NCI-H2196 (cell line): ENCODE measurements around the gene ADSS1.

Source experiments
- DNase-seq: peaks from one replicate; lab custom pipeline; 2025; ENCODE audit not compliant: unreplicated experiment; lab: John Stamatoyannopoulos, UW

ADSS1 gene

GRCh38 chr14:104687601-104688504, 36.2 kb upstream of the ADSS1 start:
- DNase-seq: peak; percentile 67

GRCh38 chr14:104688505-104689108, 35.4 kb upstream of the ADSS1 start:
- DNase-seq: no peak

DNA sequence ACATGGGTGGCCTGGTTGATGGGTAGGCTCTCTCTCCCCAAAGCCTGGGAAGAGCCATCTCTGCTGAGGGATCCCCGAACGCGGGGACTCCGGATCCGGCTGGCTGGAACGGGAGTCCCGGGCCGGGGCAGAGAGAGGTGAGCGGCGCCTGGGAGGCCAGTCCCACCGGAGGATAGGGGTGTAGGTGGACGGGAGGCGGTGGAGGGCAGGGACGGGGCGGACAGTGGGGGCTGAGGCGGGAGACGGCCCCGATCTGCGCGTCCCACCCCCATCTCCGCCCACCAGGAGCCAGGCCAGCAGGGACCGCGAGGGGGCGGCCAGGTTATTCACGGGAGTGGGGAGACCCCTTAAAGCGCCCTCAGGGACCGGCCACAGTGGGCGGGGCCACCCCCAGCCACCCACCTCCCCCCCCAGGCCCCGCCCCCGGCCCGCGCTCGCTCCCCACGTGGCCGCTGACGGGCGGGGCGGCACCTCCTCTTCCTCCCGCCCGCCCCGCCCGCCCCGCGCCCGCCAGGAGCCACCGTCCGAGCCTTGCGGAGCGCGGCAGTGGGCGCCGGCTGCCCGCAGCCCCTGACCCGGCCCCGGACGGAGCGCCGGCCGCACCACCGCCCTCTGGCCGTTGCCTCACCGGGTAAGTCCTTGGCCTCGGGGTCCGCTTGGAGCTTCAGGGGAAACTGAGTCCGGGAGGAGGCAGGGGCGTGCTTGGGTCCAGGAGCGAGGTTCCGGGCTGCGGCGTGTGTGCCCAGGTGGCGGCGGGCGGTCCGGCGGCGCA, 34.7 kb upstream of the ADSS1 start, which contains the start of gene INF2:
INF2 (plus strand) TSS at position 510 of the 772 bp plus-strand sequence. CDS start 11,748 bp downstream, outside the sequence.
- peak; percentile 42 for DNase-seq

- no peak for DNase-seq
Measured at GRCh38 chr14:104689881-104690711, 33.9 kb upstream of the ADSS1 start.

GRCh38 chr14:104690861-104691455, 33.1 kb upstream of the ADSS1 start:
- DNase-seq: no peak

DNA sequence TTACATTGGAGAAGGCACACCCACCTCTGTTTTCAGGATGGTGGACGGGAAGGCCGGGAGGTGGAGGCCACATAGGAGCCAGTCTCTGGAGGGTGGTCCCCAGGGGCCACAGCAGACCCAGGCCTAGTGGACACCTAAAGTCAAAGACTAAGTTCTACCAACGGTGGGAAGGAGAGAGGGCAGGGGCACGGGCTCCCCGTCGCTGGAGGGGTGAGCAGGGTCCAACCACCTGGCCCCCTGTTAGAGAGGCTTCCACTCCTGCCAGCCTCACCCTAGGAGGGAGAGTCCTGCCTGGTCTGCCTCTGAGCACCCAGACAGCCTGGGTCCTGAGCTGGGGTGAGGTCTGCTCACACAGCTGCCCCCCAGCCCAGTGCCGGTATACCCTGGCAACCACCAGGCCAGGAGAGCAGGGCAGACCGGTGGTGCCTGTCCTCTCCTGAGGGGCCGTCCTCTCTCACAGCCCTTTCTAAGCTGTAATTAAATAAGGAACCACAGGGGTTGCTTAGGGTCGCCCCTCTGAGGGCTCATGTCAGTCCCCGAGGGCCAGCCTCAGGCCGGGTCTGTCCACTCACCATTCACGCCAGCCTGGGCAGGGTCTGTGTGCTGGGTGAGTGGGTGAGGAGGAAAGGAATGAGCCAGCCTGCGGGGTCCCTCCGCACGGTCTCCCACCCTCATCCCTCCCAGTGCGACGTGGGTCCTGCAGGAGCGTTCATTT, 32.3 kb upstream of the ADSS1 start:
- no peak for DNase-seq

- no peak for DNase-seq
Measured at GRCh38 chr14:104692261-104692938, 31.6 kb upstream of the ADSS1 start.

- DNase-seq: no peak
Measured at GRCh38 chr14:104692939-104693315, 31.1 kb upstream of the ADSS1 start.

DNA sequence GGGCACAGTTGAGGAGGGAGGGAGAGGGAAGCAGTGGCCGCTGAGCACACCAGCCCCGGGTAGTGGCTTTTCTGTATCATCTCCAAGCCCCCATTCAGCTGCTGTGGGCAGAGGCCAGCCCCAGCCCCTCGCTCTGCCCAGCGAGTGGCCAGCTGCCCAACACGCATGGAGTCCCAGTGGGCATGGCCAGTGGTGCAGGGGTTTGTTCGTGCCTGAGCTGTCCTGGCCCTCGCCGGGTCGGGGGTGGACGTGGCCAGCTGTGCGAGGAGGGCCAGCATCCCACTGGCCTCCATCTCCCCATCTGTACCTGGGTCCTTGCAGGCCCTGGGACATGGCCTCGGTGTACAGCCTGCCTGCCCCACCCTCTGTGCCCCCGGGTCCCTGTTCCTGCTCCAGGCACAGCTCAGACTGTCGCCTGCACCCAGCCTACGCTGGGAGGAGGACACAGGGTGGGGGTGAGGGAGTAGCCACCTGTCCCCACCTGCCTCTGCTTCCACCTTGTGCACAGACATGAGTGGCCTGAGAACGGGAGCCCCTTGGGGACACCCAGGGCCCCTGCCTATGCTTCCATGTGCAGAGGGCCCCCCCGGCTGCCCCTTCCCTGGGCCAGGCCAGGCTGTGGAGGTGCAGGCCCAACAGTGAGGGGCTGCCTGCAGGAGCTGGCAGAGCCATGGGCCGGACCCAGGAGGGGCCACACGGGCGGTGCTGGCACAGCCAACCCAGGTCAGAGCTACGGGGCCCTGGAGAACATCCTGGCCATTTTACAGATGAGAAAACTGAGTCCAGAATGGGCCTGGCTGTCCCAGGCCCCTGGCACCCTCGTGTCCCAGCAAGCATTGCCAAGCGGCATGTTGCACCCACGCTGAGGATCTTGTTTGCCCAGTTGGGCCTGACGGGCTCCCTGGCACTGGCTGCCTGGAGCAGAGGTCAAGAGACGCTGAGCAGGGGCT, 30.3 kb upstream of the ADSS1 start:
- DNase-seq: no peak

DNA sequence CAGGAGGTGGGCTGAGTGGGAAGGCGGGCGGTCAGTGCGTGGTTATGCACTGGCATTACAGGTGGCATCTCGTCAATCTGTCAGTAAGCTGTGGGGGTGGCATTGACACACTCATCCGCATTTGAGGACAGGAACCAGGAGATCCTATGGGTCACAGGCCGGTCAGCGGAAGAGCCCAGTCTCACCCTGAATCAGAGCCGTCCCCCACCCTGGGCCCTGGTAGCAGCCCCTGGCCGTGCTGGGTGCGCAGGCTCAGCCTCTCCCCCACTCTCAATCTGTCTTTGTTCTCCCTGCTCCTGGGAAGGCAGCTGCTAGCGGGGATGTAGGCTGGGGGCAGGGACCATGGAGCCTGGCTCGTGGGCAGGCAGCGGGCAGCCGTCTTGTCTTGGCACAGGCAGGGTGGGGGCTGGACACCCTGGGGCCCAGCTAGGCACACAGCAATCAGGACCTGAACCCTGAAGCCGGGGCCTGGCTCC, 29.5 kb upstream of the ADSS1 start:
- DNase-seq: no peak

DNA sequence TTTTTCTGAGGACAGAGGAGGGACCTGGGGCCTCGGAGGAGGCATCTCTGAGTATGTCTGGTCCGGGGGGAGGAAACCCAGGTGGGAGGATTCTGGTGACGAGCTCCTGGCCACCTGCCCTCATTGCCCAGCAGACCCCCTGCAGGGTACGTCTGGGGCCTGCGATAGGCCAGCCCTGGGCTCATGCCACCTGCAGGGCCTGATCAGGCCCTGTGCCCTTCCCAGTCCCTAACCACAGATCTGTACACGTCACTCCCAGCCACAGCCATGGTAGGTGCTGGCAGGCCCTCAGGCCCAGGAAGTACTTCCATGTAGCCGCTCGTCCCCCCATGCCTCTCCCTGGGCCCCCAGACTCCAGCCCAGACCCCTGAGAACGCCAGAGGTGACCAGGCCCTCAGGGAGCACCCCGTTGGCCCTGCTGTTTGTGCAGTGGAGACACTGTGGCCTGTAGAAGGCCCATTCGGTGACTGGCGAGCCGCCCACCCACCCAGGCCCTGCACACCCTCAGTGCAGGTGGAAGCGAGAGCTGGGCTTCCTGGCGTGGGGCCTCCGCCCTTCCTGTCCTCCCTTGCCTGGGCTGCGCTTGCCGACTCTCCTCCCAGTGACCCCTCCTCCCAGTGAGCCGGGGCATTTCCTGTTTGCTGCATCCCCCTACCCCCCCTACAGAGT, 28.9 kb upstream of the ADSS1 start:
- peak; percentile 87 for DNase-seq

- no peak for DNase-seq
Measured at GRCh38 chr14:104695660-104696000, 28.4 kb upstream of the ADSS1 start.

DNA sequence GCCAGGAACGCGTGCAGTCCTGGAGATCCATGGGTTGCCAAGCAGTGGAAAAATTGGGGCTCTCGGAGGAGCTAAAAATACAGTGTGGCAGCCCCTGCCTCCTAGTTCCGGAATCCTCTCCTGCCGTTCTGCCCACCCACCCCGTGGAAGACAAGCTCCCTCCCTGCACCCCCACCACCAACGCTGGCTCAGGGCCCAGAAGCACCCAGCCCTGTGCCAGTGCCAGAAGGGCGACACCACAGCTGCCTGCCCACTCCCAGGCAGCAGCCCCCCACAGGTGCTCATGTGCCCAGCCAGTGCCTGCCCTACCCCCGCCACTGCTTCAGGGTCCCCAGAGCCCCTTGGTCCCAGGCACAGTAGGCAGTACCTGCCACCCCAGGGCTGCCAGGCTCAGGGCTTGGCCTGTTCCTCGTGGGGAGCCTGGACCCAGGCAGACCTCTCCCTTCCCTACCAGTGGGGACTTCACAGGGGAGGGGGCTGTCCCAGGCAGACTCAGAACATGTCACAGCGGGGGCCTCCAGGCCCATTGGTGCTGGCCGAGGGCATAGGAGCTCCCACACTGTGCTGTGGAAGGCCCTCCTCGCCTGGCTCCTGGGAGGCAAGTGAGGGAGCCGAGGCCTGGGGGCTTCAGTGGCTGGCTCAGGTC, 27.2 kb upstream of the ADSS1 start:
- DNase-seq: no peak

- DNase-seq: no peak
Measured at GRCh38 chr14:104697317-104697703, 26.7 kb upstream of the ADSS1 start.

DNA sequence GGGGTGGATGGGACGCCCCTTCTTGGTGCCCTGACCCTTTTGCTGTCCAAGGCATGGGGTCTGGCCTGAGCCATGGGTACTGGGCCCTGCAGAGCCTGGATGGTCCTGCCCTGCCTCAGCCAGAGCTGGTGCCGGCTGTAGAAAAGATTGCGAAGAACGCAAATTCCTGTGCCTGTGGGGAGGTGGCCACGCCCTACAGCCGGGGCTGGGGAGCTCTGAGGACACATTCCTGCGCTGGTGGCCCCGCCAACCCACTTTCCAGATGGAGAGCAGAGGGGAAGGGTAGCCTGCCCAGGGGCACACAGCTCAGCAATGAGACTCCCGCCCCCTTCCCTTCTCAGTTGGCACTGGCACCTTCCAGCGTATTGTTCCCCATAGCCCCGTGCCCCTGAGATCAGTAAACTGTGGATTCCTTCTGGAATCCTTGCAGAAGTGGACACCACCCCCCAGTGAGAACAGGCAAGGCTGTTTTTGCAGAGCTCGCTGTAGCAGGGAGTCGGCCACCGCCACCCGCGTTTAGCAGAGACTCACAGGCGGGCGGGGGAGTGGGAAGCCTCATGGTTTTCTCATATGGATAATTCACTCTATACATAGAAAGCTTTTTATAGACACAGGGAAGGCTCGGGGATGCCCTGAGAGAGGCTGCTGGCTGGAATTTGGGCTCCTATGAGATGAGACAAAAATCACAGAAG, 26.0 kb upstream of the ADSS1 start:
- DNase-seq: no peak

- no peak for DNase-seq
Measured at GRCh38 chr14:104698688-104699425, 25.2 kb upstream of the ADSS1 start.
